Transverse colon (tissue), 3 donors: ENCODE results near the gene CCT7.

Experiments
- CTCF ChIP-seq, 5 experiments: fragments of 200-600 bp in 3 of 5; fragments of 450-650 bp in 2 of 5; sonication (generic) in 3 of 5; IDR thresholded peaks; 1 replicate in 2 of 5; 2 replicates in 3 of 5; pipeline ENCODE4 v1.5.1; 2016 to 2017; ENCODE audit warnings: antibody characterized with exemption in 5 of 5, inconsistent platforms in 3 of 5, mild to moderate bottlenecking in 2 of 5, moderate library complexity in 1 of 5
- POLR2A ChIP-seq: fragments of 450-650 bp; IDR thresholded peaks from one replicate; pipeline ENCODE4 v1.6.1; 2016; ENCODE audit warnings: antibody characterized with exemption, mild to moderate bottlenecking, moderate library complexity

DNA sequence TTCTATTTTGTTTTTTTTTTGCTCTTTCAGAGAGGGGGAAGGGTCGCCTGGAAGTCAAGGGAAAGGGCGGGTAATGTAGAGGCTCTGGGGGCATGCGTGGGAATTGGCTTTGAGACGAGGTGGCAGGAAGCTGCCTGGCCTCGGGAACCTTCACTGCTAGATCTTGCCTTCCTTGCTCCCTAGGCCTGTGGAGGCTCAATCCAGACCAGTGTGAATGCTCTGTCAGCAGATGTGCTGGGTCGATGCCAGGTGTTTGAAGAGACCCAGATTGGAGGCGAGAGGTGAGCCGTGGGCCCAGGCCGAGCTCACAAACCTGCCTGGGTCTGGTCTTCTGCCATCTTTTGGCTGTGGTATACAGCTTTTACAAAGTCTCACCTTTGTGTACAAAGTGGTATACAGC is 15.5 kb downstream of the CCT7 start:
- no peak for TF ChIP-seq CTCF (IDR thresholded peaks at IDR 0.05)
- TF ChIP-seq POLR2A = no peak
